GM21390 (cell line): ENCODE measurements around the gene PAWR.
"Not testable (repeated sequence)": the region's sequence is repeated elsewhere in the genome, so short reads cannot be mapped to it uniquely, and the experiment has no call there.

ENCODE experiments used
- ATAC-seq: cut with Tn5 transposase; IDR thresholded peaks from one replicate; pipeline ENCODE4 v1.9.1; 2021; ENCODE audit not compliant: unreplicated experiment

The PAWR gene

DNA sequence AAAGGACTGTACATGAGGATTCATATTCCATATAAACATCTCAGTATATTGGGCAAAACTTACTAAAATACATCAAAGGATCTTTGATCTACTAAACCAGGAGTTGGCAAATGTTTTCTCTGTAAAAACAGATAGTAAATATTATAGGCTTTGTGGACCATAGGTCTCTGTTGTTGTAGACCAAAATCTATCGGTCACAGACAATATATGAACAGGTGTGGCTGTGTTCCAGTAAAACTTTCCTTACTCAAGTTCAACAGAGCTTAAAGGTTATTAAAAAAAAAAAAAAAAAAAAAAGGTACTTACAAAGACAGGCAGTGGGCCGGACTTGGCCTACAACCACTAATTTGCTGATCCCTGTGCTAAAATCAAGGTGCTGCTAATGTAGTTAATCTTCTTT, 40.3 kb downstream of the PAWR start:
- no peak for ATAC-seq

DNA sequence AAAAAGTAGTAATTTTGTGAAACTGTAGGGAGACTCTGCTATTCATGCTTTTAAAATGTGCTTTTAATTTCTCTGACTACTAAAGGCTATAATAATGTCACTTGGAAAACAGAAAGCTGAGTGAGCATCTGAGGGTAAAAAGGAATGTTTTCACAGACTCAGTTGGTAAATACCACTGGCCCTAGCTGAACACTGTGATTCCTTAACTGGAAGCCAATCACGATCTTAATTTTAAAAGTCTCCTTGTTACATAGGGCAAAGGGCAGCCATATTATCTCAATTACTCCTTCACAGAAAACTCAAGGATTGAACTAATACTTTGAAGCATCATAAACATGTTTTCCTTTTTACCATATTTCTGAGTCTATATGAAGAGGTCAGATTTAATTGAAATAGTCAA, 41.9 kb downstream of the PAWR start:
- ATAC-seq: no peak

DNA sequence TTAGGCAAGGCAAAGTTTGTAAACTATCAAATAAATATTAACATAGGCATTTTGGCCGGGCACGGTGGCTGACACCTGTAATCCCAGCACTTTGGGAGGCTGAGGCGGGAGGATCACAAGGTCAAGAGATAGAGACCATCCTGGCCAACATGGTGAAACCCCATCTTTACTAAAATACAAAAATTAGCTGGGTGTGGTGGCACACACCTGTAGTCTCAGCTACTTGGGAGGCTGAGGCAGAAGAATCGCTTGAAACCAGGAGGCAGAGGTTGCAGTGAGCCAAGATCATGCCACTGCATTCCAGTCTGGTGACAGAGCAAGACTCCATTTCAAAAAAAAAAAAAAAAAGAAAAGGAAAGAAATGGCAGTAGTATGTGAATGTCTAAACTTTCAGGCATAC, 43.9 kb downstream of the PAWR start:
- ATAC-seq: not testable (repeated sequence)

DNA sequence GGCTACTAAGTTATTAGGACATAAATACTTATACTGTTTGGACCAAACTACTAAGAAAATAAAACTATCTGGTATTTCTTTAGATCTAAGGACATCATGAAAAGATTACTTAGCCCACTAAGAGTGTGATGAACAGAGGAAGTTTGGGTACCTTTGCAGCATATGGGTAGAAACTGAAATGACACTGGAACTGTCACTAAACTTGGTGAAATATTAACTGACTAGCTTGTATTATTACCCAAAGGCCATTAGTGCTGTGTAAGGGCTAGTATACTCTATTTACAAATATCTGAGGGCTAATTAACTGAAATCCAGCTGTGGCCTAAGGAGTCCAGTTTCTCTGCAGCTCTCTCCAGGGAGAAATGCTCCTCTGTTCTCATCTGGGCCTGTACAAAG, 45.5 kb downstream of the PAWR start:
- peak; percentile 97 for ATAC-seq

- no peak for ATAC-seq
Measured at GRCh38 chr12:79644274-79645234, 46.2 kb downstream of the PAWR start.

DNA sequence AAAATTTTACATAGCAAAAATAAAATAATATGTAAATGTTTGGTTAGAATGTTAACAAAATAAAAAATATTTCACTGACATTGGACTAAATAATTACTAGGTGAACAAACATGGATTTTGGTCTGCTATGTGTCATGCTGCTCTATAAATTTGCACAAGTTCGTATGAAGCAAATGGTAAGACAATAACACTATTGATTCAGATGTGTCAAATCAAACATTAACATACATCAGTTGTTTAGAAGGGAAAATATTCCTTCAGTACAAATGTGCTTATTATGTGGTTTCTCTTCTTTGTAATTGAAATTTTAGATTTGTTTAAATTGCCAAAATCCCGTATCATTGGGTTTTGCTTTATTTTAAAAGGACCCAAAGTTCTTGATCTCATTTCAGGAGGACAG, 46.9 kb downstream of the PAWR start:
- ATAC-seq: no peak

GRCh38 chr12:79638490-79638889, 52.3 kb downstream of the PAWR start:
- ATAC-seq: no peak

- ATAC-seq: no peak
Measured at GRCh38 chr12:79637093-79637492, 53.7 kb downstream of the PAWR start.

DNA sequence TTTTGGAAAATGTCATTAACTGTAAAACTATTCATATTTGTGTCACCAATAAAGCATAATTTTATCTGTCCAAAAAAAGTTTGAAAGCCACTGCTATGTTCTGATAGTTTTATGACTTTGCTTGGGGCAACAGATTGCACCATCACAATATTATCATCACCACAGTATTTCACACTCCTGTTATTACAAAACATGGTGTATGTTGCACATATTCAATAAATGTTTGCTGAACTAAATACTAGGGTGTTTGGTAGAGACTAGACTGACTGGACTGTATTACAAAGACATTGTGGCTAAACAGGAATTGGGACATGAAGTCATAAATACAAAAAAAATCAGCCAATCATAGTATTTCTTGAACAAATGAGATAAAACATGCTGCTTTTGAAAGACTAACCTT, 55.1 kb downstream of the PAWR start:
- no peak for ATAC-seq

- no peak for ATAC-seq
Measured at GRCh38 chr12:79634957-79635471, 55.8 kb downstream of the PAWR start.

DNA sequence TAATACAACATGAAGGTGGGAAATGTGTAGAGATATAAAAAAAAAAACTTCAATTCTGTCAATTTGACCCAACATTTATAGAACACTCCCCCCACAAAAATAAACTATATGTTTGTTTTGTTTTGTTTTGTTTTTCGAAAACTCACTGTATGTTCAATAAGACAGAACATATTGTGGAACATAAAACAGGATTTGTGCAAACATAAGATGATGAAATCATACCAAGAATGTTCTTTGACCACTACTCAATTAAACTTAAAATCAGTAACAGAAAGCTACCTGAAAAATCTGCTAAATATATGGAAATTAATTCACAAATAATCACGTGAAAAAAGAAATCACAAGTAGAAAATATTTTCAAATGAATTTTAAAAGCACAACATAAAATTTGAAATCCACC, 61.2 kb downstream of the PAWR start:
- no peak for ATAC-seq

DNA sequence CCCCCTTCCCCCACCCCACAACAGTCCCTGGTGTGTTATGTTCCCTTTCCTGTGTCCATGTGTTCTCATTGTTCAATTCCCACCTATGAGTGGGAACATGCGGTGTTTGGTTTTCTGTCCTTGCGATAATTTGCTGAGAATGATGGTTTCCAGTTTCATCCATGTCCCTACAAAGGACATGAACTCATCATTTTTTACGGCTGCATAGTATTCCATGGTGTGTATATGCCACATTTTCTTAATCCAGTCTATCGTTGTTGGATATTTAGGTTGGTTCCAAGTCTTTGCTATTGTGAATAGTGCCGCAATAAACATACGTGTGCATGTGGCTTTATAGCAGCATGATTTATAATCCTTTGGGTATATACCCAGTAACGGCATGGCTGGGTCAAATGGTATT, 64.0 kb downstream of the PAWR start:
- not testable (repeated sequence) for ATAC-seq

- ATAC-seq: no peak
Measured at GRCh38 chr12:79624378-79624777, 66.4 kb downstream of the PAWR start.

- ATAC-seq: no peak
Measured at GRCh38 chr12:79619872-79620562, 70.7 kb downstream of the PAWR start.

GRCh38 chr12:79618848-79619404, 71.8 kb downstream of the PAWR start:
- ATAC-seq: no peak

GRCh38 chr12:79617696-79618095, 73.1 kb downstream of the PAWR start:
- no peak for ATAC-seq

DNA sequence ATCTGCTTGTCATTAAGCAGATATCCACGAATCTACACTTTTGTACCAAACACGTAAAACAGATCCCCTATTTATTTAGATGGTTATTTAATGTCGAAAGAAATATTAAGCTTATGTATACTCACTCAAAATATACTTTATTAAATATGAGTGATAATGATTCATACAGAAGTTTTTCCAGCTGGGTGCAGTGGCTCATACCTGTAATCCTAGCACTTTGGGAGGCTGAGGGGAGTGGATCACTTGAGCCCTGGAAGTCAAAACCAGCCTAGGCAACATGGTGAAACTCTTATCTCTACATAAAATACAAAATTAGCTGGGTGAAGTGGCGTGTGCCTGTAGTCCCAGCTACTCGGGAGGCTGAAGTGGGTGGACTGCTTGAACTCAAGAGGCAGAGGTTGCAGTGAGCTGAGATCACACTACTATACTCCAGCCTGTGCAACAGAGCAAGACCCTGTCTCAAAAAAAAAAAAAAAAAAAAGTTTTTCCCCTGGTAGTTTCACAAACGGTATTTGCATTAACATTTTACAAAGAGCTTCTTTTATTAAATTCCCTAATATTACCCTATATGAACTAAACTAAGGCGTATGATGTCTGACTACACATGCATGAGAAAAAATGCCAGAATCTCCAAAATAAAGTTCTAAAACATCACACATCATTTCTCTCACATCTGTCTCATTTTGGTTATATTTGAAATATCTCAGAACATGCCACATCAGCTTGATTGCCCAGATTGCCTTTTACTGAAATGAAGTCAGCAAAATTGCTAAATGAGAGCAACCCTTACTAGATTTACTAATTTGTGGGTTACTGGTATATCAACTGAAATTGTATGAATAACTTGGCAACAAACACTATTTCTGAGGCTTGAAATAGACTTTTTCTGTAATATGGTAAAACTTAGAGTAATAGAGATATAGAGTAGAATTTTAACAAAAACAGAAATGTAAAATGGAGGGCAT, 74.9 kb downstream of the PAWR start:
- peak; percentile 62 for ATAC-seq

DNA sequence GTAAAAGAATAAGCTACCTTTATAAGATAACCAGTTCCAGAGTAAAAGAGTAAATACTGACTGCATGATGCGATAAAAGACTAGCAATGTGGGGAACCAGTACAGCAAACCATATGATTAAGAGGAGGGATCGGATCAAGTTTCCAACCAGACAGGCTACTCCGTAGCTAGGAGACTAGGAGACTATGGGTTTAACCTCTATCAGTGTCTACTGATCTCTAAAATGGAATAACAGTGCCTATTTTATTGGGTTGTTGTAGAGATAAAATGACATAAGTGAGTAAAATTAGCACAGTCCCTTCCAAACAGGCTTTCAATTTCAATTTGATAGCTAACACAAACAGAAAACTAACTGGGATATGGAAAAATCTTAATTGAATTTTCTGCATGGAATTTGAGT, 76.0 kb downstream of the PAWR start:
- no peak for ATAC-seq

GRCh38 chr12:79601908-79602307, 88.9 kb downstream of the PAWR start:
- ATAC-seq: no peak

DNA sequence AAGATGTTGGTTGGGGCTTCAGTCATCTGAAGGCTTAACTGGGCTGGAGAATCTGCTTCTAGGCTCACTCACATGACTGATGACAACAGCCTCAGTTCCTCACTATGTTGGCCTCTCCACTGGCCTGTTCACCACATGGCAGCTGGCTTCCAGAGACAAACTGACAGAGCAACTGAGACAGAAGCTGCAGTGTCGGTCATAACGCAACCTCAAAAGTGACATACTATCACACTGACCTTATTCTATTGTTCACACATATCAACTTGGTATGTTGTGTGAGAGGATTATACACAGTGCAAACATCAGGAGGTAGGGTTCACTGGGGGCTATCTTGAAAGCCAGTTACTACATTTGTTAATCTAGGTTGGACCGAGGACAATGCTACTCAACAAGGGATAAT, 92.9 kb downstream of the PAWR start:
- ATAC-seq: no peak
